ENCODE data around the gene FBXL5.

FBXL5 gene

DNA sequence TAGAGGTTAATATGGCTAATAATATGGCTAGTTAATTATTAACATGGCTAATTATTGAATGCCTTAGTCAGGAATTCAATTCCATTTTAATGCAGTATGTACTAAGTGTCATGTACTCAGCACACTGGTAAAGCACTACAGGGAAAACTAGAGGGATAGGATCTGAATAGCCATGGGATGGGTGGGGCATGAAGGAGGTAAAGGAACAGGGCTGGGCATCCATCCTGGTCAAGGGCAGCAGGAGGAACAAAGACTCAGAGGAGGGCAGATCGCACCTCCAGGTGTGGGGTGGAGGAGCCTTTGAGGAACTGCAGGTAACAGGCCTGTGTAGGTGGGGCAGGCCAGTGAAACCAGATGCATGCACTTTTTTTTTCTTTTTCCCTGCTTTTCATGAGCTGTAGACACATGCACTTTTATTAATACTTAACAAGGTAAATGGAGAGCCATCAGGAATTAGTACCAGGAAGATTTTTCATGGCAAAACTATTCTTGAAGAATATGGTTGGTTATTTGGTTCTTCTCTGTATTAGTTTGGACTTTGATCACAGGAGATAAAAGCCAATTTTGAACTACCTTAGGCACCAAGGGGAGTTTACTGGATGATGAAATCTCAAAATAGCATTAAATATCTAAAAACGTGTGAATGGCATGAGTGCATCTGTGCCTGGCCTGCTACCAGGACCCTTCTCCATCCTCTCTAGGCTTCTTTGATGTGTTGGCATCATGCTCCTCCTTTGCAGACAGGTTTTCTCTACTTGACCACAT lies 97.2 kb downstream of the FBXL5 start:
- DNase-seq (ENCODE audit: low spot score), result no peak

DNA sequence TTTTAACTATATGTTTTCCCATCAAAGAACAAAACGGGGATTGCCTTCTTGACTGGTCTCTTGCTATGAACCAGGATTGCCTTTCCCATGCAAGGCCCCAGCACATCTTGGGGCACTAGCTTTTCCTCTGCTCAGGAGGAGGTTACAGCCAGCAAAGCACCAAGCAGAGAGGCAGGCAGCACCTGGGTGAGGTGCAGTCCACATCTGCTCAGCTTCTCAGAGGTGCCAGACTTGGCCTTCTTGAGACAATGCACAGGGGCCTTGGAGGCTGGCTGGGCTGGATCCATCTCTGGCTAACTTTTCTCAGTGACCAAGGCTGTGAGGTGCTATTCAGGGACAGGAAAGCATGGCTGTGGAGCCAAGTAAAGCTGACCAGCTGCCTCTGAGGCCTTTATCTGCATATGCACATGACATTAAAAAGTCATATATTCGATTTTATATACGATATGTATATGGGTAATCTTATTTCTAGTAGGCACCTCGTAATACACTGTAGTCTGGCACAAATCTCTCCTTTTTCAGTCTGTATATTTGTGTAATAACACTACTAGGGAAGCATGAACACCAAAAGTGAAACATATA lies 98.6 kb downstream of the FBXL5 start:
- DNase-seq (ENCODE audit: low spot score), result no peak

Measured in Ammon's horn (tissue), 1 donor.